Fibroblast of skin of left biceps (primary cell): ENCODE data around the gene CCDC73.
A peak's percentile ranks its signal among the peaks of the same experiment; 100 is the strongest.

ENCODE experiments used
- DNase-seq, 2 experiments: peaks; one replicate each; pipeline ENCODE4 v3.0.0-alpha.2; 2013; ENCODE audit warnings: low read depth in 2 of 2

Gene CCDC73

GRCh38 chr11:32586576-32587190 lies 207.8 kb downstream of the CCDC73 start:
- no peak for DNase-seq

GRCh38 chr11:32584921-32585320 lies 209.5 kb downstream of the CCDC73 start:
- DNase-seq, result no peak

GRCh38 chr11:32583459-32584271 lies 210.8 kb downstream of the CCDC73 start, which contains the start of gene EIF3M:
Gene EIF3M, plus strand, starts transcription at chr11:32583831. Its CDS starts 57 bp downstream, at chr11:32583888.
- DNase-seq, result peak; percentile 88

- no peak for DNase-seq
Observed at GRCh38 chr11:32581556-32581955, 212.9 kb downstream of the CCDC73 start.

- DNase-seq, result no peak
Observed at GRCh38 chr11:32580967-32581366, 213.5 kb downstream of the CCDC73 start.

- no peak for DNase-seq
Observed at GRCh38 chr11:32576456-32576855, 218.0 kb downstream of the CCDC73 start.

GRCh38 chr11:32575070-32575469 lies 219.4 kb downstream of the CCDC73 start:
- DNase-seq, result no peak

GRCh38 chr11:32574421-32574820 lies 220.0 kb downstream of the CCDC73 start:
- no peak for DNase-seq

- DNase-seq, result no peak
Observed at GRCh38 chr11:32573228-32573627, 221.2 kb downstream of the CCDC73 start.

GRCh38 chr11:32571039-32571438 lies 223.4 kb downstream of the CCDC73 start:
- no peak for DNase-seq

- no peak for DNase-seq
Observed at GRCh38 chr11:32569313-32569881, 225.1 kb downstream of the CCDC73 start.

- no peak for DNase-seq
Observed at GRCh38 chr11:32567154-32567553, 227.3 kb downstream of the CCDC73 start.

- no peak for DNase-seq
Observed at GRCh38 chr11:32566517-32566916, 227.9 kb downstream of the CCDC73 start.

GRCh38 chr11:32563600-32563959 lies 230.9 kb downstream of the CCDC73 start:
- no peak for DNase-seq

GRCh38 chr11:32562839-32563599 lies 231.4 kb downstream of the CCDC73 start:
- no peak for DNase-seq

GRCh38 chr11:32561835-32562234 lies 232.6 kb downstream of the CCDC73 start:
- DNase-seq, result no peak

- no peak for DNase-seq
Observed at GRCh38 chr11:32555895-32556294, 238.6 kb downstream of the CCDC73 start.

GRCh38 chr11:32555091-32555490 lies 239.4 kb downstream of the CCDC73 start:
- no peak for DNase-seq
